Neural cell (in vitro differentiated cells): ENCODE measurements around the gene RERE. TPM values are rescaled to one million over a fixed set of nuclear protein-coding genes. Genes with fewer than 3 reads are reported as not detected.

Source experiments
- H2AFZ ChIP-seq: fragments of 200-600, 300-800 bp; sonication (generic), shearing (Covaris generic); 2 replicates; pipeline ENCODE4 v1.6.0; 2014; ENCODE audit warnings: low read depth, mild to moderate bottlenecking, antibody characterized with exemption, low read length, moderate library complexity
- H3F3A ChIP-seq: fragments of 200-600 bp; shearing (Covaris generic); 2 replicates; pipeline ENCODE4 v1.6.1; 2016; ENCODE audit warnings: mild to moderate bottlenecking, moderate library complexity, mixed read lengths, antibody characterized with exemption, low read length; ENCODE audit not compliant: insufficient read depth, poor library complexity, severe bottlenecking
- H3K27ac ChIP-seq: fragments of 200-600, 300-800 bp; sonication (generic), shearing (Covaris generic); 2 replicates; pipeline ENCODE4 v1.5.1; 2014; ENCODE audit warnings: mild to moderate bottlenecking, low read length, moderate library complexity
- H3K27me3 ChIP-seq: fragments of 300-800, 200-600 bp; sonication (generic), shearing (Covaris generic); 2 replicates; pipeline ENCODE4 v1.6.0; 2014; ENCODE audit warnings: mild to moderate bottlenecking, low read depth, low read length, moderate library complexity; ENCODE audit not compliant: insufficient read depth
- H3K36me3 ChIP-seq: fragments of 300-800, 200-600 bp; sonication (generic), shearing (Covaris generic); 2 replicates; pipeline ENCODE4 v1.5.1; 2014; ENCODE audit warnings: mild to moderate bottlenecking, antibody characterized with exemption, low read length, moderate library complexity; ENCODE audit not compliant: insufficient read depth
- H3K4me2 ChIP-seq: fragments of 300-800, 200-600 bp; sonication (generic), shearing (Covaris generic); 2 replicates; pipeline ENCODE4 v1.6.0; 2014; ENCODE audit warnings: mild to moderate bottlenecking, low read length
- H3K4me3 ChIP-seq: fragments of 300-800, 200-600 bp; sonication (generic), shearing (Covaris generic); 2 replicates; pipeline ENCODE4 v1.5.1; 2014; ENCODE audit warnings: mild to moderate bottlenecking, low read length, moderate library complexity
- H3K79me2 ChIP-seq: fragments of 200-600 bp; shearing (Covaris generic); replicated peaks from 2 replicates; pipeline ENCODE4 v1.6.0; 2014; ENCODE audit warnings: mild to moderate bottlenecking, low read length, moderate library complexity; ENCODE audit not compliant: insufficient read depth
- H3K9ac ChIP-seq: fragments of 300-800, 200-600 bp; sonication (generic), shearing (Covaris generic); 2 replicates; pipeline ENCODE4 v1.6.1; 2016; ENCODE audit warnings: mild to moderate bottlenecking, low read length, mixed read lengths
- H3K9me2 ChIP-seq: fragments of 200-600 bp; shearing (Covaris generic); 2 replicates; pipeline ENCODE4 v1.6.1; 2016; ENCODE audit warnings: mild to moderate bottlenecking, low read length, mixed read lengths; ENCODE audit not compliant: insufficient read depth
- H3K9me3 ChIP-seq: fragments of 200-600, 300-800 bp; sonication (generic), shearing (Covaris generic); 2 replicates; pipeline ENCODE4 v1.6.1; 2016; ENCODE audit warnings: mild to moderate bottlenecking, mixed run types, low read length, moderate library complexity, mixed read lengths
- H4K20me1 ChIP-seq: fragments of 200-600 bp; shearing (Covaris generic); 2 replicates; pipeline ENCODE4 v1.6.1; 2016; ENCODE audit warnings: mild to moderate bottlenecking, mixed run types; ENCODE audit not compliant: insufficient read depth
- EP300 ChIP-seq: fragments of 450-650 bp; conservative IDR thresholded peaks from 2 replicates; pipeline ENCODE4 v1.6.1; 2014; ENCODE audit warnings: antibody characterized with exemption, mild to moderate bottlenecking, moderate library complexity; ENCODE audit not compliant: poor library complexity, severe bottlenecking
- EZH2 ChIP-seq: fragments of 200-600, 300-800 bp; shearing (Covaris generic), sonication (generic); IDR thresholded peaks from 2 replicates; pipeline ENCODE4 v1.6.1; 2014; ENCODE audit warnings: antibody characterized with exemption, low read length, borderline replicate concordance, mild to moderate bottlenecking; ENCODE audit not compliant: insufficient read depth, poor library complexity, severe bottlenecking
- MXI1 ChIP-seq: fragments of 450-650 bp; conservative IDR thresholded peaks from 2 replicates; pipeline ENCODE4 v1.6.1; 2014; ENCODE audit warnings: antibody characterized with exemption, mild to moderate bottlenecking; ENCODE audit not compliant: poor library complexity, severe bottlenecking
- POLR2AphosphoS5 ChIP-seq: IDR thresholded peaks from 2 replicates; pipeline ENCODE4 v1.6.1; 2012
- RAD21 ChIP-seq: fragments of 450-650 bp; conservative IDR thresholded peaks from 2 replicates; pipeline ENCODE4 v1.6.1; 2014; ENCODE audit warnings: antibody characterized with exemption, mild to moderate bottlenecking, moderate library complexity
- SMC3 ChIP-seq: fragments of 450-650 bp; conservative IDR thresholded peaks from 2 replicates; pipeline ENCODE4 v1.6.1; 2014; ENCODE audit warnings: antibody characterized with exemption, mild to moderate bottlenecking, moderate library complexity; ENCODE audit not compliant: poor library complexity
- TAF1 ChIP-seq: IDR thresholded peaks from 2 replicates; pipeline ENCODE4 v1.6.1; 2012; ENCODE audit warnings: low read depth
- polyA plus RNA-seq: library from polyadenylated mRNA; depleted of rRNA; stranded (reverse); fragments of >200 nt; gene quantifications from 2 replicates; pipeline ENCODE4 v1.2.3, GENCODE V29; 2014
- TF ChIP-seq, protein P1 (sequence below): IDR thresholded peaks from 2 replicates; pipeline ENCODE4 v1.6.1; 2012; ENCODE audit warnings: borderline replicate concordance
- TF ChIP-seq, protein P2 (sequence below): fragments of 450-650 bp; IDR thresholded peaks from 2 replicates; pipeline ENCODE4 v1.5.1; 2014; ENCODE audit warnings: antibody characterized with exemption, mild to moderate bottlenecking, moderate library complexity; ENCODE audit not compliant: poor library complexity, severe bottlenecking

RERE gene
- polyA plus RNA-seq, 1 donor from 2014 or later = 21.0 TPM

DNA sequence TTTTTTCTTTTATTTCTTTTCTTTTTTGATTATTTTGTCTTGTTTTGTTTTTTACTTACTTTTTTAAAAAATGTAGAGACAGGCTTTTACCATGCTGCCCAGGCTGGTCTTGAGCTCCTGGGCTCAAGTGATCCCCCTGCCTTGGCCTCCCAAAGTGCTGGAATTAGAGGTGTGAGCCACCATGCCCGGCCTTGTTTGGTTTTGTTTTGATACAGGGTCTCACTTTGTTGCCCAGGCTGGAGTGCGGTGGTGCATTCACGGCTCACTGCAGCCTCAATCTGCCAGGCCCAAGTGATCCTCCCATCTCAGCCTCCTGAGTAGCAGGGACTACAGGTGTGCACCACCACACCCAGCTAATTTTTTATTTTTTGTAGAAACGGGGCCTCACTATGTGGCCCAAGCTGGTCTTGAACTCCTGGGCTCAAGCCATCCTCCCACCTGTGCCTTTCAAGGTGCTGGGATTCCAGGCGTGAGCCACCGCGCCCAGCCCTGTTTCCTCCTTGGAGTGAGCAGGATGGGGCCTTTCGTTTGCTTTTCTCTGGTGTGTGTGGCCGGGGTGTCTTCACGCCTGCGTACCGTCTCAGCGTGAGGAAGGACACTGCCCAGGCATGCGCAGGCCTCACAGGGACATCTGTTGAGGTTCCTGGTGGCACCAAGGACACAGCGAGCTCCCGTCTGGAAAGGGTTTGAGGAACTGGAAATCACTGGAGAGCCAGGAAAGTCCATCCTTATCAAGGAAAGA, 484.0 kb downstream of the RERE start:
- Histone ChIP-seq H3K36me3 (peaks cover 22% of the 10 kb centered on the region), H3F3A (no peaks in the 10 kb centered on the region), H3K9me3 (no peaks in the 10 kb centered on the region), H3K4me3 (no peak overlapping the region), H3K79me2 (no peaks in the 10 kb centered on the region), H4K20me1 (no peaks in the 10 kb centered on the region), H3K9ac (no peak overlapping the region), H3K27ac (no peak overlapping the region), H3K4me2 (no peak overlapping the region), H3K9me2 (no peaks in the 10 kb centered on the region), H2AFZ (no peak overlapping the region), H3K27me3 (no peaks in the 10 kb centered on the region)
- TF ChIP-seq POLR2AphosphoS5 (no peak), RAD21 (no peak), EZH2 (no peak), TAF1 (no peak), MXI1 (no peak), EP300 (no peak), SMC3 (no peak)
- TF ChIP-seq, protein P1, sequence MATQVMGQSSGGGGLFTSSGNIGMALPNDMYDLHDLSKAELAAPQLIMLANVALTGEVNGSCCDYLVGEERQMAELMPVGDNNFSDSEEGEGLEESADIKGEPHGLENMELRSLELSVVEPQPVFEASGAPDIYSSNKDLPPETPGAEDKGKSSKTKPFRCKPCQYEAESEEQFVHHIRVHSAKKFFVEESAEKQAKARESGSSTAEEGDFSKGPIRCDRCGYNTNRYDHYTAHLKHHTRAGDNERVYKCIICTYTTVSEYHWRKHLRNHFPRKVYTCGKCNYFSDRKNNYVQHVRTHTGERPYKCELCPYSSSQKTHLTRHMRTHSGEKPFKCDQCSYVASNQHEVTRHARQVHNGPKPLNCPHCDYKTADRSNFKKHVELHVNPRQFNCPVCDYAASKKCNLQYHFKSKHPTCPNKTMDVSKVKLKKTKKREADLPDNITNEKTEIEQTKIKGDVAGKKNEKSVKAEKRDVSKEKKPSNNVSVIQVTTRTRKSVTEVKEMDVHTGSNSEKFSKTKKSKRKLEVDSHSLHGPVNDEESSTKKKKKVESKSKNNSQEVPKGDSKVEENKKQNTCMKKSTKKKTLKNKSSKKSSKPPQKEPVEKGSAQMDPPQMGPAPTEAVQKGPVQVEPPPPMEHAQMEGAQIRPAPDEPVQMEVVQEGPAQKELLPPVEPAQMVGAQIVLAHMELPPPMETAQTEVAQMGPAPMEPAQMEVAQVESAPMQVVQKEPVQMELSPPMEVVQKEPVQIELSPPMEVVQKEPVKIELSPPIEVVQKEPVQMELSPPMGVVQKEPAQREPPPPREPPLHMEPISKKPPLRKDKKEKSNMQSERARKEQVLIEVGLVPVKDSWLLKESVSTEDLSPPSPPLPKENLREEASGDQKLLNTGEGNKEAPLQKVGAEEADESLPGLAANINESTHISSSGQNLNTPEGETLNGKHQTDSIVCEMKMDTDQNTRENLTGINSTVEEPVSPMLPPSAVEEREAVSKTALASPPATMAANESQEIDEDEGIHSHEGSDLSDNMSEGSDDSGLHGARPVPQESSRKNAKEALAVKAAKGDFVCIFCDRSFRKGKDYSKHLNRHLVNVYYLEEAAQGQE = no peak
- TF ChIP-seq, protein P2, sequence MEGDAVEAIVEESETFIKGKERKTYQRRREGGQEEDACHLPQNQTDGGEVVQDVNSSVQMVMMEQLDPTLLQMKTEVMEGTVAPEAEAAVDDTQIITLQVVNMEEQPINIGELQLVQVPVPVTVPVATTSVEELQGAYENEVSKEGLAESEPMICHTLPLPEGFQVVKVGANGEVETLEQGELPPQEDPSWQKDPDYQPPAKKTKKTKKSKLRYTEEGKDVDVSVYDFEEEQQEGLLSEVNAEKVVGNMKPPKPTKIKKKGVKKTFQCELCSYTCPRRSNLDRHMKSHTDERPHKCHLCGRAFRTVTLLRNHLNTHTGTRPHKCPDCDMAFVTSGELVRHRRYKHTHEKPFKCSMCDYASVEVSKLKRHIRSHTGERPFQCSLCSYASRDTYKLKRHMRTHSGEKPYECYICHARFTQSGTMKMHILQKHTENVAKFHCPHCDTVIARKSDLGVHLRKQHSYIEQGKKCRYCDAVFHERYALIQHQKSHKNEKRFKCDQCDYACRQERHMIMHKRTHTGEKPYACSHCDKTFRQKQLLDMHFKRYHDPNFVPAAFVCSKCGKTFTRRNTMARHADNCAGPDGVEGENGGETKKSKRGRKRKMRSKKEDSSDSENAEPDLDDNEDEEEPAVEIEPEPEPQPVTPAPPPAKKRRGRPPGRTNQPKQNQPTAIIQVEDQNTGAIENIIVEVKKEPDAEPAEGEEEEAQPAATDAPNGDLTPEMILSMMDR = no peak

DNA sequence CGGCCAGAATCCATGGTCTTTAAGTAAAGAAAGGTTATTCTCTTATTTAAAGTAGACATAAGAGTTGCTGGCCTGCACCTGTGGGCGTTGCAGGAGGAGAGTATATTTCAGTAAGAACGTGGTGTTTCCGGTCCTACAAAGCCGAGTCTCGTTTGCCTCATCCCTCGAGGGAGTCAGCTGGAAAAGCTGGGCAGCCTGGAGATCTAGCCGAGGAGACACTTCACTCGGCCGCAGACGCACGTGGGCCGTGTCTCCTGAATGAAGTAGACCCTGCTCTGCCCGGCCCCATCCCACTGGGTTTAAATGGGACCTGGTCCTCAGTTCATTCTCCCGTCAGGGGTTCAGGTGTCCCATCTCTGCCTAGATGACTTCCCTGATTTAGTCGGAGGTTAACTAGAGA, 484.6 kb downstream of the RERE start:
- no peaks in the 10 kb centered on the region for H3K27me3 ChIP-seq
- H3K36me3 ChIP-seq = peaks cover 16% of the 10 kb centered on the region
- H3K4me3 ChIP-seq = no peak overlapping the region
- H3K9ac ChIP-seq = no peak overlapping the region
- H3K4me2 ChIP-seq = no peak overlapping the region
- H3K9me3 ChIP-seq = no peaks in the 10 kb centered on the region
- no peaks in the 10 kb centered on the region for H3F3A ChIP-seq
- H3K79me2 ChIP-seq = no peaks in the 10 kb centered on the region
- no peak overlapping the region for H2AFZ ChIP-seq
- H3K9me2 ChIP-seq = no peaks in the 10 kb centered on the region
- no peaks in the 10 kb centered on the region for H4K20me1 ChIP-seq
- TF ChIP-seq EP300 (no peak), RAD21 (no peak), TAF1 (no peak), POLR2AphosphoS5 (no peak), EZH2 (no peak), MXI1 (no peak), SMC3 (no peak)
- TF ChIP-seq, protein P2 = no peak
- TF ChIP-seq, protein P1 = no peak
- no peak overlapping the region for H3K27ac ChIP-seq
